GM23248 (cell line): ENCODE measurements around the gene SLX4IP. TPM values are rescaled to one million over a fixed set of nuclear protein-coding genes. Genes with fewer than 3 reads are reported as not detected.
"Not testable (repeated sequence)": the region's sequence is repeated elsewhere in the genome, so short reads cannot be mapped to it uniquely, and the experiment has no call there.

Experiments used
- DNase-seq: peaks from one replicate; pipeline ENCODE4 v3.0.0-alpha.2; 2015
- H2AFZ ChIP-seq: fragments of 200-600 bp; sonication (generic); 2 replicates; pipeline ENCODE4 v1.6.1; 2016; ENCODE audit warnings: antibody characterized with exemption
- H3F3A ChIP-seq: fragments of 200-600 bp; sonication (generic); 2 replicates; pipeline ENCODE4 v1.6.1; 2016; ENCODE audit warnings: mild to moderate bottlenecking, antibody characterized with exemption, mixed run types; ENCODE audit not compliant: insufficient read depth
- H3K27ac ChIP-seq: fragments of 200-600 bp; sonication (generic); 2 replicates; pipeline ENCODE4 v1.5.1; 2016; ENCODE audit warnings: mild to moderate bottlenecking
- H3K27me3 ChIP-seq: fragments of 200-600 bp; sonication (generic); replicated peaks from 2 replicates; pipeline ENCODE4 v1.6.1; 2016; ENCODE audit warnings: mild to moderate bottlenecking; ENCODE audit not compliant: insufficient read depth
- H3K36me3 ChIP-seq: fragments of 200-600 bp; sonication (generic); 2 replicates; pipeline ENCODE4 v1.6.1; 2016; ENCODE audit warnings: low read depth, mild to moderate bottlenecking
- H3K4me1 ChIP-seq: fragments of 200-600 bp; sonication (generic); 2 replicates; pipeline ENCODE4 v1.6.1; 2016; ENCODE audit warnings: mild to moderate bottlenecking; ENCODE audit not compliant: insufficient read depth
- H3K4me2 ChIP-seq: fragments of 200-600 bp; sonication (generic); one replicate; pipeline ENCODE4 v1.6.1; 2016; ENCODE audit warnings: mild to moderate bottlenecking; ENCODE audit not compliant: unreplicated experiment
- H3K4me3 ChIP-seq: fragments of 200-600 bp; sonication (generic); 2 replicates; pipeline ENCODE4 v1.5.1; 2016; ENCODE audit warnings: mild to moderate bottlenecking
- H3K79me2 ChIP-seq: fragments of 200-600 bp; sonication (generic); 2 replicates; pipeline ENCODE4 v1.6.1; 2016; ENCODE audit warnings: mild to moderate bottlenecking; ENCODE audit not compliant: insufficient read depth
- H3K9ac ChIP-seq: fragments of 200-600 bp; sonication (generic); 2 replicates; pipeline ENCODE4 v1.6.1; 2016; ENCODE audit warnings: mild to moderate bottlenecking
- H3K9me2 ChIP-seq: fragments of 200-600 bp; sonication (generic); 2 replicates; pipeline ENCODE4 v1.6.1; 2016; ENCODE audit warnings: mixed run types, mild to moderate bottlenecking, moderate library complexity; ENCODE audit not compliant: insufficient read depth
- H3K9me3 ChIP-seq: fragments of 200-600 bp; sonication (generic); one replicate; pipeline ENCODE4 v1.6.1; 2017; ENCODE audit warnings: low read depth
- H4K20me1 ChIP-seq: fragments of 200-600 bp; sonication (generic); 2 replicates; pipeline ENCODE4 v1.6.0; 2016; ENCODE audit not compliant: insufficient read depth
- EZH2 ChIP-seq: fragments of 200-600 bp; sonication (generic); IDR thresholded peaks from 2 replicates; pipeline ENCODE4 v1.6.1; 2018; ENCODE audit warnings: antibody characterized with exemption, mild to moderate bottlenecking; ENCODE audit not compliant: insufficient read depth, poor library complexity, severe bottlenecking
- EZH2phosphoT487 ChIP-seq: fragments of 200-600 bp; sonication (generic); IDR thresholded peaks from 2 replicates; pipeline ENCODE4 v1.6.1; 2018; ENCODE audit warnings: antibody characterized with exemption, moderate library complexity, mild to moderate bottlenecking, low read depth; ENCODE audit not compliant: insufficient read depth
- WGBS, 2 experiments: methylation state at CpG; one replicate each; pipeline ENCODE4 v1.1.6; 2015 to 2017; ENCODE audit warnings: low lambda C conversion rate in 2 of 2, low coverage in 1 of 2; ENCODE audit errors: missing lambda C conversion rate in 2 of 2; 5-methylcytosine and 5-hydroxymethylcytosine counted together
- in situ Hi-C: fragments of 300-500 bp; cut with MboI; formaldehyde crosslinking; loops from 2 replicates; pipeline ENCODE4 v1.15.0; 2020
- polyA plus RNA-seq: library from polyadenylated mRNA; unstranded; fragments of >200 nt; fragmentation: Nextera tagmentation; extraction: Ambion mirVana; gene quantifications from 2 replicates; pipeline ENCODE4 v1.2.1, GENCODE V29; 2016
- total RNA-seq: library from RNA; depleted of rRNA; stranded (reverse); fragments of >200 nt; shearing (Covaris generic); gene quantifications from 2 replicates; pipeline ENCODE4 v1.2.3, GENCODE V29; 2014

The SLX4IP gene
- total and polyA plus RNA-seq, 2 experiments from 2014 or later: 3.7 to 3.9 TPM

GRCh38 chr20:10585308-10585707 lies 150.2 kb downstream of the SLX4IP start:
- H3K9me3 ChIP-seq: no peaks in the 10 kb centered on the region
- 93 to 95% methylated on average over 3 of the region's 3 CpGs for WGBS, 2 experiments
- no peaks in the 10 kb centered on the region for H3K79me2 ChIP-seq
- no peak overlapping the region for H2AFZ ChIP-seq
- in situ Hi-C loops: no loop called here
- no peaks in the 10 kb centered on the region for H3K36me3 ChIP-seq
- no peak overlapping the region for H3K9ac ChIP-seq
- no peaks in the 10 kb centered on the region for H3K27me3 ChIP-seq
- DNase-seq: no peak
- no peaks in the 10 kb centered on the region for H3K9me2 ChIP-seq
- no peak overlapping the region for H3K4me2 ChIP-seq
- H4K20me1 ChIP-seq: no peaks in the 10 kb centered on the region
- peaks cover 21% of the 10 kb centered on the region for H3K4me1 ChIP-seq
- H3K4me3 ChIP-seq: no peak overlapping the region
- H3K27ac ChIP-seq: no peak overlapping the region
- peaks cover 6% of the 10 kb centered on the region; the same call in 1 of the 2 replicates for H3F3A ChIP-seq
- TF ChIP-seq EZH2: no peak
- no peak for TF ChIP-seq EZH2phosphoT487

- H3K4me1 ChIP-seq: peaks cover 25% of the 10 kb centered on the region
- DNase-seq: no peak
- peaks cover 6% of the 10 kb centered on the region; the same call in 1 of the 2 replicates for H3F3A ChIP-seq
- no peaks in the 10 kb centered on the region for H3K9me2 ChIP-seq
- no peaks in the 10 kb centered on the region for H3K79me2 ChIP-seq
- no peaks in the 10 kb centered on the region for H4K20me1 ChIP-seq
- no peak overlapping the region for H2AFZ ChIP-seq
- no peak for TF ChIP-seq EZH2
- TF ChIP-seq EZH2phosphoT487: no peak
- no peaks in the 10 kb centered on the region for H3K36me3 ChIP-seq
- WGBS, 2 experiments: 85 to 93% methylated on average over 4 of the region's 4 CpGs
- no peaks in the 10 kb centered on the region for H3K9me3 ChIP-seq
- H3K4me2 ChIP-seq: no peak overlapping the region
- H3K27me3 ChIP-seq: no peaks in the 10 kb centered on the region
- in situ Hi-C loops: no loop called here
- H3K9ac ChIP-seq: no peak overlapping the region
- no peak overlapping the region for H3K4me3 ChIP-seq
- no peak overlapping the region for H3K27ac ChIP-seq
These were observed 151.2 kb downstream of the SLX4IP start for GRCh38 chr20:10586296-10586695.

- H3K9ac ChIP-seq, in situ Hi-C loops, H3K36me3 ChIP-seq, H3K27ac ChIP-seq, H3F3A ChIP-seq, H4K20me1 ChIP-seq, H3K79me2 ChIP-seq, H2AFZ ChIP-seq, H3K4me3 ChIP-seq, H3K9me3 ChIP-seq, DNase-seq, H3K9me2 ChIP-seq, H3K4me2 ChIP-seq, H3K27me3 ChIP-seq: not testable (repeated sequence)
- WGBS, 2 experiments: 92 to 97% methylated on average over 10 of the region's 10 CpGs
- peaks cover 28% of the 10 kb centered on the region for H3K4me1 ChIP-seq
These were observed 155.3 kb downstream of the SLX4IP start for GRCh38 chr20:10590446-10590845.

GRCh38 chr20:10590950-10591671 lies 156.0 kb downstream of the SLX4IP start:
- no peak overlapping the region for H2AFZ ChIP-seq
- WGBS, 2 experiments: 97 to 100% methylated on average over 1 of the region's 1 CpG

More at GRCh38 chr20:10590950-10591671, 156.0 kb downstream of the SLX4IP start:
- Histone ChIP-seq H4K20me1 (no peaks in the 10 kb centered on the region), H3K4me1 (peaks cover 29% of the 10 kb centered on the region), H3K9me3 (no peaks in the 10 kb centered on the region), H3K4me3 (no peak overlapping the region), H3F3A (peaks cover 6% of the 10 kb centered on the region), H3K27ac (no peak overlapping the region), H3K27me3 (no peaks in the 10 kb centered on the region), H3K36me3 (no peaks in the 10 kb centered on the region), H3K4me2 (peak overlapping the region; percentile 9), H3K79me2 (no peaks in the 10 kb centered on the region), H3K9ac (no peak overlapping the region), H3K9me2 (no peaks in the 10 kb centered on the region)
- in situ Hi-C loops: no loop called here
- no peak for TF ChIP-seq EZH2phosphoT487
- TF ChIP-seq EZH2: no peak
- DNase-seq: no peak
